ENCODE measurements around the gene ZNF333. TPM values are rescaled to one million over a fixed set of nuclear protein-coding genes. Genes with fewer than 3 reads are reported as not detected.

ZNF333 gene
- total RNA-seq, 2 donors from 2014 or later: 14.2 to 18.2 TPM

- peaks cover 0 to 85% (median 7%) of the 10 kb centered on the region in 3 donors for H3K9me3 ChIP-seq
- no peaks in the 10 kb centered on the region for H3K4me1 ChIP-seq
- intact Hi-C loops (cut with DNase I): no loop called here
- ATAC-seq (no peak), DNase-seq (no peak)
- no peaks in the 10 kb centered on the region for H3K27me3 ChIP-seq
- 88 to 89% methylated on average over 2 of the region's 2 CpGs for WGBS, 2 donors
- no peak overlapping the region for H3K4me3 ChIP-seq
- H3K36me3 ChIP-seq (replicated peaks in 1 of 2; ENCODE audit: insufficient read depth in 1 of 2, low read depth in 2 of 2): peaks cover 18 to 20% of the 10 kb centered on the region in 2 donors
- no peak overlapping the region for H3K27ac ChIP-seq
- TF ChIP-seq POLR2A (IDR thresholded peaks at IDR 0.05) (no peak), CTCF (IDR thresholded peaks at IDR 0.05) (no peak)
These were observed 32.3 kb downstream of the ZNF333 start for GRCh38 chr19:14722127-14722526.

- H3K9me3 ChIP-seq: peaks cover 0 to 52% (median 0%) of the 10 kb centered on the region in 3 donors
- WGBS, 2 donors: 47 to 77% methylated on average over 7 of the region's 7 CpGs
- no peaks in the 10 kb centered on the region for H3K4me1 ChIP-seq
- DNase-seq: no peak
- H3K4me3 ChIP-seq: no peak overlapping the region
- intact Hi-C loops (cut with DNase I): no loop called here
- ATAC-seq: no peak
- no peaks in the 10 kb centered on the region for H3K27me3 ChIP-seq
- TF ChIP-seq CTCF (IDR thresholded peaks at IDR 0.05) (no peak), POLR2A (IDR thresholded peaks at IDR 0.05) (no peak)
- H3K36me3 ChIP-seq (replicated peaks in 1 of 2; ENCODE audit: insufficient read depth in 1 of 2, low read depth in 2 of 2): no peaks in the 10 kb centered on the region
- H3K27ac ChIP-seq: no peak overlapping the region
These were observed 38.7 kb downstream of the ZNF333 start for GRCh38 chr19:14728595-14728994.

- no peak for TF ChIP-seq CTCF (IDR thresholded peaks at IDR 0.05)
- no peak for TF ChIP-seq POLR2A (IDR thresholded peaks at IDR 0.05)
- Histone ChIP-seq H3K27ac (no peak overlapping the region), H3K4me3 (no peak overlapping the region), H3K36me3 (replicated peaks in 1 of 2; ENCODE audit: insufficient read depth in 1 of 2, low read depth in 2 of 2) (no peaks in the 10 kb centered on the region), H3K4me1 (no peaks in the 10 kb centered on the region), H3K27me3 (no peaks in the 10 kb centered on the region), H3K9me3 (peaks cover 0 to 26% (median 0%) of the 10 kb centered on the region in 3 donors)
- WGBS, 2 donors: 54 to 61% methylated on average over 10 of the region's 10 CpGs
- DNase-seq: no peak
- no peak for ATAC-seq
- intact Hi-C loops (cut with DNase I): no loop called here
These were observed 41.4 kb downstream of the ZNF333 start for GRCh38 chr19:14731200-14731599.

GRCh38 chr19:14732510-14732909 is 42.7 kb downstream of the ZNF333 start:
- H3K4me3 ChIP-seq: no peak overlapping the region
- DNase-seq (no peak), ATAC-seq (no peak)
- H3K27ac ChIP-seq: no peak overlapping the region
- H3K9me3 ChIP-seq: peaks cover 0 to 15% (median 0%) of the 10 kb centered on the region in 3 donors
- no peaks in the 10 kb centered on the region for H3K36me3 ChIP-seq (replicated peaks in 1 of 2; ENCODE audit: insufficient read depth in 1 of 2, low read depth in 2 of 2)
- TF ChIP-seq CTCF (IDR thresholded peaks at IDR 0.05) (no peak), POLR2A (IDR thresholded peaks at IDR 0.05) (no peak)
- no peaks in the 10 kb centered on the region for H3K4me1 ChIP-seq
- intact Hi-C loops (cut with DNase I): no loop called here
- H3K27me3 ChIP-seq: no peaks in the 10 kb centered on the region

GRCh38 chr19:14733574-14733973 is 43.7 kb downstream of the ZNF333 start:
- H3K36me3 ChIP-seq (replicated peaks in 1 of 2; ENCODE audit: insufficient read depth in 1 of 2, low read depth in 2 of 2): no peaks in the 10 kb centered on the region
- peaks cover 0 to 7% (median 0%) of the 10 kb centered on the region in 3 donors for H3K9me3 ChIP-seq

More at GRCh38 chr19:14733574-14733973, 43.7 kb downstream of the ZNF333 start:
- Histone ChIP-seq H3K27me3 (no peaks in the 10 kb centered on the region), H3K27ac (no peak overlapping the region), H3K4me3 (no peak overlapping the region), H3K4me1 (no peaks in the 10 kb centered on the region)
- 0 to 100% methylated on average over 1 of the region's 1 CpG for WGBS, 2 donors
- DNase-seq (no peak), ATAC-seq (no peak)
- TF ChIP-seq CTCF (IDR thresholded peaks at IDR 0.05) (no peak), POLR2A (IDR thresholded peaks at IDR 0.05) (no peak)
- intact Hi-C loops (cut with DNase I): no loop called here
